SK-N-MC (cell line): ENCODE measurements around the gene SCFD2.

Experiments
- EZH2 ChIP-seq: fragments of 200-600 bp; sonication (generic); IDR thresholded peaks from one replicate; pipeline ENCODE4 v1.6.1; 2017; ENCODE audit warnings: antibody characterized with exemption
- FOXP2 ChIP-seq: optimal IDR thresholded peaks from 2 replicates; pipeline ENCODE3; 2011; ENCODE audit warnings: mild to moderate bottlenecking, moderate library complexity; ENCODE audit not compliant: insufficient read depth; ENCODE audit errors: extremely low read length, control extremely low read depth
- POLR2AphosphoS5 ChIP-seq: IDR thresholded peaks from 2 replicates; pipeline ENCODE4 v1.6.1; 2012; ENCODE audit warnings: mild to moderate bottlenecking, low read depth, low read length, borderline replicate concordance

DNA sequence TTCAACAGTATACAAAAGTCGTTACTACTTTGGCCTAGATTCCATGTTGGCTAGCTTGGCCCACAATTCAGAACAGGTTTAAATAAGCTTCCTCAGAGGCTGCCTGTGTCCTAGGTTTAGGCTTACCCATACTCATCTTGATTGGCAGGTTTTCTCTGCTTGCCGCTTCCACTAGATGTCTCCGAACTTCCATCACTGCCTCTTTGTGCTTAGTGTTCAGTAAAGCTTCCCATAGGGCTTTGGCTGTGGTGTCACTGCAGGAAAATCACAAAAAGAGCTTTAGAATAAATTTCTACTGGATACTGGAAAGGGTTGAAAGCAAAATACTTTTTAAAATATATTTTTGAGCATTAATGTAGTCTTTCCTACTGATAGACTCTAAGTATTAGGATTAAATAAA, 52.4 kb downstream of the SCFD2 start:
- TF ChIP-seq EZH2 (no peak), POLR2AphosphoS5 (no peak), FOXP2 (no peak)
